ENCODE measurements around the gene CEP85. TPM values are rescaled to one million over a fixed set of nuclear protein-coding genes. Genes with fewer than 3 reads are reported as not detected.

Gene CEP85
- total and polyA plus RNA-seq, 9 of the 15 experiments (the other 6 are each of a cell fraction or from before 2014, with no cell fraction given) = 42.1 to 140 (median 92.6) TPM

- peak overlapping the region in 1 of 2 experiments; percentile 42; a peak in 3 of 4 replicates for H3K9ac ChIP-seq (ENCODE audit: insufficient read depth in 1 of 2, low read depth in 2 of 2, low read length in 2 of 2)
- peak in 1 of 4 experiments; percentile 14 for DNase-seq (ENCODE audit: extremely low read depth in 1 of 4, low spot score in 3 of 4)
- ATAC-seq = no peak
Measured at GRCh38 chr1:26287811-26288210, 53.8 kb downstream of the CEP85 start.

More at GRCh38 chr1:26287811-26288210, 53.8 kb downstream of the CEP85 start:
- in situ Hi-C loops (cut with MboI) = loop anchor here (5.0 kb wide), 1 partner anchor 34 kb away; no protein-coding TSS in a partner anchor
- no peak for FAIRE-seq
- Histone ChIP-seq H3K27me3 (ENCODE audit: control insufficient read depth in 2 of 2, insufficient read depth in 2 of 2, low read length in 2 of 2) (no peaks in the 10 kb centered on the region), H3K4me1 (replicated peaks in 1 of 2; ENCODE audit: control insufficient read depth in 2 of 2, insufficient read depth in 2 of 2, low read length in 2 of 2) (peaks cover 70 to 87% of the 10 kb centered on the region in 2 experiments), H3K4me3 (no peak overlapping the region), H3K79me2 (ENCODE audit: control insufficient read depth, insufficient read depth, low read length) (no peaks in the 10 kb centered on the region), H3K36me3 (ENCODE audit: control insufficient read depth, insufficient read depth, low read length) (peaks cover 12% of the 10 kb centered on the region; the same call in 1 of the 3 replicates), H3K27ac (ENCODE audit: extremely low read depth, low read depth, low read length) (peak overlapping the region; percentile 69), H3K4me2 (ENCODE audit: insufficient read depth, low read length) (peak overlapping the region; percentile 40), H3K9me1 (ENCODE audit: control insufficient read depth, insufficient read depth, low read length) (no peaks in the 10 kb centered on the region), H2AFZ (ENCODE audit: low read depth, low read length) (no peak overlapping the region), H3K9me3 (replicated peaks; ENCODE audit: control insufficient read depth, insufficient read depth, low read depth, low read length) (no peaks in the 10 kb centered on the region), H4K20me1 (replicated peaks; ENCODE audit: control insufficient read depth, insufficient read depth, low read length) (no peaks in the 10 kb centered on the region)
- no peak for TF ChIP-seq CBFA2T2 (conservative IDR thresholded peaks at IDR 0.05)
- TF ChIP-seq, protein P1, sequence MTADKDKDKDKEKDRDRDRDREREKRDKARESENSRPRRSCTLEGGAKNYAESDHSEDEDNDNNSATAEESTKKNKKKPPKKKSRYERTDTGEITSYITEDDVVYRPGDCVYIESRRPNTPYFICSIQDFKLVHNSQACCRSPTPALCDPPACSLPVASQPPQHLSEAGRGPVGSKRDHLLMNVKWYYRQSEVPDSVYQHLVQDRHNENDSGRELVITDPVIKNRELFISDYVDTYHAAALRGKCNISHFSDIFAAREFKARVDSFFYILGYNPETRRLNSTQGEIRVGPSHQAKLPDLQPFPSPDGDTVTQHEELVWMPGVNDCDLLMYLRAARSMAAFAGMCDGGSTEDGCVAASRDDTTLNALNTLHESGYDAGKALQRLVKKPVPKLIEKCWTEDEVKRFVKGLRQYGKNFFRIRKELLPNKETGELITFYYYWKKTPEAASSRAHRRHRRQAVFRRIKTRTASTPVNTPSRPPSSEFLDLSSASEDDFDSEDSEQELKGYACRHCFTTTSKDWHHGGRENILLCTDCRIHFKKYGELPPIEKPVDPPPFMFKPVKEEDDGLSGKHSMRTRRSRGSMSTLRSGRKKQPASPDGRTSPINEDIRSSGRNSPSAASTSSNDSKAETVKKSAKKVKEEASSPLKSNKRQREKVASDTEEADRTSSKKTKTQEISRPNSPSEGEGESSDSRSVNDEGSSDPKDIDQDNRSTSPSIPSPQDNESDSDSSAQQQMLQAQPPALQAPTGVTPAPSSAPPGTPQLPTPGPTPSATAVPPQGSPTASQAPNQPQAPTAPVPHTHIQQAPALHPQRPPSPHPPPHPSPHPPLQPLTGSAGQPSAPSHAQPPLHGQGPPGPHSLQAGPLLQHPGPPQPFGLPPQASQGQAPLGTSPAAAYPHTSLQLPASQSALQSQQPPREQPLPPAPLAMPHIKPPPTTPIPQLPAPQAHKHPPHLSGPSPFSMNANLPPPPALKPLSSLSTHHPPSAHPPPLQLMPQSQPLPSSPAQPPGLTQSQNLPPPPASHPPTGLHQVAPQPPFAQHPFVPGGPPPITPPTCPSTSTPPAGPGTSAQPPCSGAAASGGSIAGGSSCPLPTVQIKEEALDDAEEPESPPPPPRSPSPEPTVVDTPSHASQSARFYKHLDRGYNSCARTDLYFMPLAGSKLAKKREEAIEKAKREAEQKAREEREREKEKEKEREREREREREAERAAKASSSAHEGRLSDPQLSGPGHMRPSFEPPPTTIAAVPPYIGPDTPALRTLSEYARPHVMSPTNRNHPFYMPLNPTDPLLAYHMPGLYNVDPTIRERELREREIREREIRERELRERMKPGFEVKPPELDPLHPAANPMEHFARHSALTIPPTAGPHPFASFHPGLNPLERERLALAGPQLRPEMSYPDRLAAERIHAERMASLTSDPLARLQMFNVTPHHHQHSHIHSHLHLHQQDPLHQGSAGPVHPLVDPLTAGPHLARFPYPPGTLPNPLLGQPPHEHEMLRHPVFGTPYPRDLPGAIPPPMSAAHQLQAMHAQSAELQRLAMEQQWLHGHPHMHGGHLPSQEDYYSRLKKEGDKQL (CRISPR knock-in tag; IDR thresholded peaks at IDR 0.05; ENCODE audit: borderline replicate concordance) = no peak
- TF ChIP-seq, protein P2, sequence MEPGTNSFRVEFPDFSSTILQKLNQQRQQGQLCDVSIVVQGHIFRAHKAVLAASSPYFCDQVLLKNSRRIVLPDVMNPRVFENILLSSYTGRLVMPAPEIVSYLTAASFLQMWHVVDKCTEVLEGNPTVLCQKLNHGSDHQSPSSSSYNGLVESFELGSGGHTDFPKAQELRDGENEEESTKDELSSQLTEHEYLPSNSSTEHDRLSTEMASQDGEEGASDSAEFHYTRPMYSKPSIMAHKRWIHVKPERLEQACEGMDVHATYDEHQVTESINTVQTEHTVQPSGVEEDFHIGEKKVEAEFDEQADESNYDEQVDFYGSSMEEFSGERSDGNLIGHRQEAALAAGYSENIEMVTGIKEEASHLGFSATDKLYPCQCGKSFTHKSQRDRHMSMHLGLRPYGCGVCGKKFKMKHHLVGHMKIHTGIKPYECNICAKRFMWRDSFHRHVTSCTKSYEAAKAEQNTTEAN (CRISPR knock-in tag; IDR thresholded peaks at IDR 0.05) = no peak
- no peak for TF ChIP-seq STAT6 (CRISPR knock-in tag; IDR thresholded peaks at IDR 0.05)
- no peak for TF ChIP-seq ELF4 (CRISPR knock-in tag; IDR thresholded peaks at IDR 0.05)
- no peak for TF ChIP-seq KLF10 (CRISPR knock-in tag; IDR thresholded peaks at IDR 0.05)
- TF ChIP-seq SMARCA4 (IDR thresholded peaks at IDR 0.05) = no peak
- no peak for TF ChIP-seq ZC3H11A (IDR thresholded peaks at IDR 0.05; ENCODE audit: low read depth, low read length)
- no peak for TF ChIP-seq TBP (optimal IDR thresholded peaks at IDR 0.05; ENCODE audit: low read depth, low read length)
- no peak for TF ChIP-seq MAFF (IDR thresholded peaks at IDR 0.05; ENCODE audit: low read length)
- WGBS (ENCODE audit: insufficient coverage, low coverage, missing lambda C conversion rate) = 40% methylated on average over 5 of the region's 5 CpGs
- intact Hi-C loops (cut with micrococcal nuclease) = loop anchor here (1.0 kb wide), 1 partner anchor 75 kb away; no protein-coding TSS in a partner anchor
- no TSS peak for BruUV-seq (replicated peaks)
- ChIA-PET CTCF (ENCODE audit: low intra/inter-chr PET ratio) (interaction anchor here (4.2 kb wide), 1 partner anchor 34 kb away, joined by 29 read pairs; no protein-coding TSS in a partner anchor), POLR2A (interaction anchor here (1.0 to 2.0 kb wide), 5 partner anchors 11 to 122 kb away, joined by 3 to 10 read pairs (median 6); partner anchors contain the start of gene CD52)

All from K562 (cell line).